Sigmoid colon (tissue), 7 donors: Measurements from ENCODE around the gene CLDN16. TPM values are rescaled to one million over a fixed set of nuclear protein-coding genes. Genes with fewer than 3 reads are reported as not detected.

Experiments
- DNase-seq: peaks from one replicate; pipeline ENCODE4 v3.0.0-alpha.2; 2019
- H3K27ac ChIP-seq, 4 donors: fragments of 200-600 bp; sonication (generic); one replicate each; pipeline ENCODE4 v1.5.1; 2016 to 2019; ENCODE audit warnings: mild to moderate bottlenecking in 1 of 4
- H3K27me3 ChIP-seq, 3 donors: fragments of 200-600 bp; sonication (generic); one replicate each; pipeline ENCODE4 v1.5.1; 2019; ENCODE audit warnings: mild to moderate bottlenecking in 1 of 3
- H3K36me3 ChIP-seq, 4 donors: fragments of 200-600 bp; sonication (generic); one replicate each; pipeline ENCODE4 v1.5.1; 2016 to 2019
- H3K4me1 ChIP-seq, 4 donors: fragments of 200-600 bp; sonication (generic); one replicate each; pipeline ENCODE4 v1.5.1; 2017 to 2019
- H3K4me3 ChIP-seq, 4 donors: fragments of 200-600 bp; sonication (generic); one replicate each; pipeline ENCODE4 v1.5.1; 2017 to 2019; ENCODE audit warnings: mild to moderate bottlenecking in 2 of 4, moderate library complexity in 1 of 4
- H3K9me3 ChIP-seq, 4 donors: fragments of 200-600 bp in 3 of 4; sonication (generic) in 3 of 4; one replicate each; pipeline versions ENCODE4 v1.5.1 to v1.6.1; 2013 to 2019
- CTCF ChIP-seq, 4 experiments: fragments of 450-650 bp in 3 of 4; fragments of 200-600 bp in 1 of 4; IDR thresholded peaks; one replicate each; pipeline ENCODE4 v1.5.1; 2016 to 2019; ENCODE audit warnings: antibody characterized with exemption in 4 of 4, mild to moderate bottlenecking in 3 of 4, moderate library complexity in 2 of 4
- EP300 ChIP-seq, 4 donors: sonication (generic); formaldehyde crosslinking; IDR thresholded peaks; one replicate each; pipeline ENCODE4 v1.6.1; 2017; ENCODE audit warnings: antibody characterized with exemption in 4 of 4
- POLR2A ChIP-seq, 2 donors: fragments of 450-650 bp; IDR thresholded peaks; one replicate each; pipeline ENCODE4 v1.6.1; 2016; ENCODE audit warnings: antibody characterized with exemption in 2 of 2, mild to moderate bottlenecking in 2 of 2, moderate library complexity in 2 of 2
- POLR2AphosphoS5 ChIP-seq, 4 donors: sonication (generic); formaldehyde crosslinking; IDR thresholded peaks; one replicate each; pipeline ENCODE4 v1.6.1; 2017; ENCODE audit warnings: antibody characterized with exemption in 4 of 4
- WGBS, 2 donors: extraction: QIAGEN DNeasy Blood & Tissue Kit; methylation state at CpG; one replicate each; pipeline ENCODE4 v1.1.7; 2013; 5-methylcytosine and 5-hydroxymethylcytosine counted together
- intact Hi-C: fragments of 100-400 bp; cut with DNase I; formaldehyde crosslinking; loops from one replicate; pipeline ENCODE4 v1.15.1; 2023
- polyA plus RNA-seq, 3 donors: library from polyadenylated mRNA; stranded (reverse); fragments of 200-250 nt; gene quantifications; one replicate each; pipeline ENCODE4 v1.2.3, GENCODE V29; 2013
- total RNA-seq, 4 donors: library from RNA; depleted of rRNA; stranded (reverse); fragments of >200 nt; gene quantifications; one replicate each; pipeline ENCODE4 v1.1.0, GENCODE V29; 2016
- donor health status: healthy with polysubstance abuse.
- donor health status: Bipolar disorder and iron deficiency.
- donor health status: healthy.

CLDN16 gene
- total and polyA plus RNA-seq, 7 donors = 0.01 TPM; not detected in 6

GRCh38 chr3:190455828-190456227 is 67.9 kb downstream of the CLDN16 start:
- intact Hi-C loops = no loop called here
- TF ChIP-seq POLR2AphosphoS5 (IDR thresholded peaks at IDR 0.05) (no peak), EP300 (IDR thresholded peaks at IDR 0.05) (no peak), CTCF (IDR thresholded peaks at IDR 0.05) (no peak), POLR2A (IDR thresholded peaks at IDR 0.05) (no peak)
- no peaks in the 10 kb centered on the region for H3K4me1 ChIP-seq
- no peak for DNase-seq
- no peak overlapping the region for H3K27ac ChIP-seq
- H3K36me3 ChIP-seq = no peaks in the 10 kb centered on the region
- no peaks in the 10 kb centered on the region for H3K9me3 ChIP-seq
- H3K27me3 ChIP-seq = no peaks in the 10 kb centered on the region
- no peak overlapping the region for H3K4me3 ChIP-seq
- whole genome bisulfite sequencing, 2 donors = 20 to 72% methylated on average over 2 of the region's 2 CpGs

GRCh38 chr3:190456770-190457169 is 68.8 kb downstream of the CLDN16 start:
- H3K4me1 ChIP-seq = no peaks in the 10 kb centered on the region
- no peak overlapping the region for H3K4me3 ChIP-seq
- no peak overlapping the region for H3K27ac ChIP-seq
- no peak for DNase-seq
- H3K9me3 ChIP-seq = no peaks in the 10 kb centered on the region
- intact Hi-C loops = no loop called here
- TF ChIP-seq CTCF (IDR thresholded peaks at IDR 0.05) (no peak), POLR2AphosphoS5 (IDR thresholded peaks at IDR 0.05) (no peak), EP300 (IDR thresholded peaks at IDR 0.05) (no peak), POLR2A (IDR thresholded peaks at IDR 0.05) (no peak)
- no peaks in the 10 kb centered on the region for H3K27me3 ChIP-seq
- 90 to 95% methylated on average over 1 of the region's 1 CpG for WGBS, 2 donors
- H3K36me3 ChIP-seq = no peaks in the 10 kb centered on the region

- WGBS, 2 donors = 40 to 49% methylated on average over 2 of the region's 2 CpGs
- H3K4me1 ChIP-seq = no peaks in the 10 kb centered on the region
- intact Hi-C loops = no loop called here
These were observed 70.1 kb downstream of the CLDN16 start for GRCh38 chr3:190458040-190458439.

More at GRCh38 chr3:190458040-190458439, 70.1 kb downstream of the CLDN16 start:
- Histone ChIP-seq H3K27ac (no peak overlapping the region), H3K9me3 (no peaks in the 10 kb centered on the region), H3K27me3 (no peaks in the 10 kb centered on the region), H3K4me3 (no peak overlapping the region), H3K36me3 (no peaks in the 10 kb centered on the region)
- no peak for TF ChIP-seq POLR2AphosphoS5 (IDR thresholded peaks at IDR 0.05)
- TF ChIP-seq EP300 (IDR thresholded peaks at IDR 0.05) = no peak
- no peak for TF ChIP-seq POLR2A (IDR thresholded peaks at IDR 0.05)
- no peak for TF ChIP-seq CTCF (IDR thresholded peaks at IDR 0.05)
- no peak for DNase-seq

Other genes with a start within 250 kb of the CLDN16 start
- under 1 TPM; 0.27 to 0.49 (median 0.32) TPM for gene CLDN1, start 65.7 kb upstream of the CLDN16 start, total RNA-seq
- gene CLDN1, start 65.7 kb upstream of the CLDN16 start, polyA plus RNA-seq = 1 to 10 TPM in 1 of 3 donors, under 1 TPM in 2; 0.46 to 3.8 (median 0.60) TPM
- not detected for gene TMEM207, start 61.7 kb downstream of the CLDN16 start, total RNA-seq
- not detected for gene TMEM207, start 61.7 kb downstream of the CLDN16 start, polyA plus RNA-seq
- 10 to 100 TPM in 1 of 4 donors, 1 to 10 TPM in 3; 2.9 to 13.0 (median 4.1) TPM for gene IL1RAP, start 125.9 kb downstream of the CLDN16 start, total RNA-seq
- gene IL1RAP, start 125.9 kb downstream of the CLDN16 start, polyA plus RNA-seq = 1 to 10 TPM; 1.2 to 1.5 (median 1.4) TPM